ENCODE data around the gene TEX29.

The TEX29 gene

DNA sequence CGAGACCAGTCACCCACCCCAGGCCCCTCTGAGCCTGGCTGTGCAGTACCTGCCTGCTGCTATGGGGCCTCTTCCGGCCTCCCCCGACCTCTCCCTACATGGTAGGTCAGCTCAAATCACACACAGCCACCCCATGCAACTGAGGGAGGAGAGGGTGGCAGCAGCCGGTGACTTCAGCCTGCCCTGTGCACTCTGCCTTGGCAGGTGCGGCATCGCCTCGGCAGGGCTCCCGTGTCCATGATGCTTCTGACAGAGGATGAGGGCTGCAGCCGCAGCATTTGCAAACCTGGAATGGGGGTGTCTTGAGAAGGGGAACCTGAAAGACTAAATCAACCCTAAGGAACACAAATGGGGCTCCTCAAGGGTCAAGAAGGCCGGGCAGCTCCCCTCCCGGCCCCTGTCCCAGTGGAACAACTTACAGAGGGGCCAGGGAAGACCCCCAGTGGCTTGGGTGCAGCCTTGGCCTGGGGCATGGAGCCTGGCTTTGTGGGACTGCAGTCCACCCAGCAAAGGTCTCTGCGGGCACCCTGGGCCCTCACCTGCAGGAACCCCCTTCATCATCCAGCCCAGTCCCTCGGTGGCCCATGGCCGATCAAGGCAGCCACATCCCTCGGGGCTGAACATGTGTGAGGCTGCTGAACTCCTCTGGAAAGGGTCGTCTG, 6.7 kb downstream of the TEX29 start:
- Histone ChIP-seq H3K4me3 (ENCODE audit: low read length) (no peak overlapping the region), H2AFZ (ENCODE audit: low read depth, low read length) (no peak overlapping the region), H3K36me3 (ENCODE audit: insufficient read depth, low read length) (no peaks in the 10 kb centered on the region), H3K9me3 (ENCODE audit: low read length) (peaks cover 2% of the 10 kb centered on the region), H3K27me3 (ENCODE audit: insufficient read depth, low read length) (no peaks in the 10 kb centered on the region), H3K4me1 (ENCODE audit: insufficient read depth, low read length) (no peaks in the 10 kb centered on the region)

DNA sequence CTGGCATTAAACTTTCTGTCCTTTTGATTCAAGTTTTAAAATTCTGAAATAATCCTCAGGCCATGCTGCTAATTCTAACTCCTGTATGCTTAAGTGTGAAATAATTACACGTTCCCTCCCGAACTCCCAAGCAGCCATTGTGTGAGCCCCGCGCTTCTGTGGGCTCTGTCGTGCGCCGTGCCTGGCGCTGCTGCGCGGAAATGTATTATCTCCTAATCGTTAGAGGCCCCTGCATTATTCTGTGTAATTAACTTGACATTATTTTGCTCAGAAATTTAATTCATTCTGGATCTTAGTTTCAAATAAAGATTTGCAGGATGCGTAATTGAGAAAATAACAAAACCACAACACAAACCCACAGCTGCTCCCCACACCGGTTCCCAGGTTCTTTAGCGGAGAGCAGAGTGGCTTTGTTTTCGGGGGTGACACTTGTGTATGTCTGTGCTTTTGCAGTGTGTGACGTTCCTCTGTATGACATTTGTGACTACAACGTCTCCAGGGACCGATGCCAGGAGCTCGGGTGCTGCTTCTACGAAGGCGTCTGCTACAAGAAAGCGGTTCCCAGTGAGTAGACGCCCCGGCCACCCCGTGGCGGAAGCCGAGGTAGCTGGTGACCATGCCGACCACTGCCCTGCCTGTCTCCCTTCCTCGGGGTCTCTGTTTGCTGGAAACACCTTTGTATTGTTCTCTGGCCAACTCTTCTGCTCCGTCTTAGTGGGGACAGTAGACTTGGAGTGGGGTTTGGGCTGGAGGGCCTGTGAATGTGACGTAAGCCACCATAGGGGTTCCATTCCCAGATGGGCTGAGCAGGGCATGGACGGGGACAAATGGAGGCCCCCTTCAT, 7.5 kb downstream of the TEX29 start:
- Histone ChIP-seq H3K4me1 (ENCODE audit: insufficient read depth, low read length) (no peaks in the 10 kb centered on the region), H3K9me3 (ENCODE audit: low read length) (peaks cover 2% of the 10 kb centered on the region), H3K4me3 (ENCODE audit: low read length) (no peak overlapping the region), H3K36me3 (ENCODE audit: insufficient read depth, low read length) (no peaks in the 10 kb centered on the region), H3K27me3 (ENCODE audit: insufficient read depth, low read length) (no peaks in the 10 kb centered on the region), H2AFZ (ENCODE audit: low read depth, low read length) (no peak overlapping the region)

DNA sequence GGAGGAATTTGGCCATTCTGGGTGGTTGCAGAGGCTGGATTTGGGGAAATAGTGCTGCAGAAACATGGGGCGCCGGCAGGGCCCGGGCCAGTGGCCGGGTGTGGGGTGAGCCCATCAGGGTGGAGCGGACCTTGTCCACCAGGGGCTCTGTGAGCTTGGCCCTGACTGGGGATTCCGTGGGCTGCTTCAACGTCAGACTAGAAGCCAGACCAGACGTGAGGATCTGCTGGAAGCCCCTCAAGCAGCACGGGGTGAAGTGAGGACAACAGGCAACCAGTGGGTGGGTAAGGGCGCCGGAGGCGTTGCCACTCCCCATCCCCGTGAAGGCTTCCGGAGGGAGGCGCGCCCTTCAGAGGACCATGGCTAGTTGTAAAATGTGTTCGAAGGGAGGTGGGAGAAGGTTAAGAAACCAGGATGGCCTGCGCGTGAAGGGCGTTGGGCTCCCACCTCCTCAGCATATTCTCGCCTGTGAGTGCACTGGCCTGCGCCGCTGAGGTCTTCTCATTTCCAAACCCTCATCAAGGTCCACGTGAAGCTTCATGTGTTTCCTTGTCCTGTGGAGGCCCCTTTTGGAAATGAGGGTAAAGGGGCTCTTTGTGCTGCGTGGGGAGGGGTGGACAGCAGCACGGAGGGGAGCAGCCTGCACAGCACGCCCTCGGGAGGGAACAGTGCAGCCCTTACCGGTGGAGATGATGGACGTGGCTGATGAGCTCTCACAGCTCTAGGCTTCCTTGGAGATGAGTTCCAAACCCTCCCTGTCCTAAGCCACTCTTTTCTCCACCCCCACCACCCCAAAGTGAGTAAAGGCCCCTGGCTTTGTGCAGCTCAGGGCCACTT, 8.3 kb downstream of the TEX29 start:
- H3K9me3 ChIP-seq (ENCODE audit: low read length) = peaks cover 2% of the 10 kb centered on the region
- H3K36me3 ChIP-seq (ENCODE audit: insufficient read depth, low read length) = no peaks in the 10 kb centered on the region
- no peak overlapping the region for H2AFZ ChIP-seq (ENCODE audit: low read depth, low read length)
- no peak overlapping the region for H3K4me3 ChIP-seq (ENCODE audit: low read length)
- no peaks in the 10 kb centered on the region for H3K4me1 ChIP-seq (ENCODE audit: insufficient read depth, low read length)
- no peaks in the 10 kb centered on the region for H3K27me3 ChIP-seq (ENCODE audit: insufficient read depth, low read length)

DNA sequence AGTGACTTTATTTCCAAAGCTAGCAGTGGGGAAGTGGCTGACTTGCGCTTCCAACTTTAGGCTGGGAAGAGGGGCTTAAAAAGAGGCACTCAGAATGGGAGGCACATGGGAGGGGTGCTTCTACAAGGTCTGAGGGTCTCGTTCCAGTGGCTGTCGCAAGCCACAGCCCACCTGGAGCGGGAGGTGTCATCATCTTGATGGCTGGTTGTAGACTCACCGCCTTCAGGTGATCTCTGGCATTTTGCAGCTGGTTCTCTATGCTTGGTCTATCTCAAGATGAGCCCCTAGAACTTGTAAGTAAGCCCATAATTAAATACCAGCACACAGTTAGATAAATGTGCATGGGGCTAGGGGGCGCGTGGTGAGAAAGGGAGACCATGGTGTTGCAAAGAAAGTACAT, 9.2 kb downstream of the TEX29 start:
- Histone ChIP-seq H3K4me3 (ENCODE audit: low read length) (no peak overlapping the region), H3K36me3 (ENCODE audit: insufficient read depth, low read length) (no peaks in the 10 kb centered on the region), H3K4me1 (ENCODE audit: insufficient read depth, low read length) (no peaks in the 10 kb centered on the region), H3K9me3 (ENCODE audit: low read length) (peaks cover 2% of the 10 kb centered on the region), H2AFZ (ENCODE audit: low read depth, low read length) (no peak overlapping the region), H3K27me3 (ENCODE audit: insufficient read depth, low read length) (no peaks in the 10 kb centered on the region)

DNA sequence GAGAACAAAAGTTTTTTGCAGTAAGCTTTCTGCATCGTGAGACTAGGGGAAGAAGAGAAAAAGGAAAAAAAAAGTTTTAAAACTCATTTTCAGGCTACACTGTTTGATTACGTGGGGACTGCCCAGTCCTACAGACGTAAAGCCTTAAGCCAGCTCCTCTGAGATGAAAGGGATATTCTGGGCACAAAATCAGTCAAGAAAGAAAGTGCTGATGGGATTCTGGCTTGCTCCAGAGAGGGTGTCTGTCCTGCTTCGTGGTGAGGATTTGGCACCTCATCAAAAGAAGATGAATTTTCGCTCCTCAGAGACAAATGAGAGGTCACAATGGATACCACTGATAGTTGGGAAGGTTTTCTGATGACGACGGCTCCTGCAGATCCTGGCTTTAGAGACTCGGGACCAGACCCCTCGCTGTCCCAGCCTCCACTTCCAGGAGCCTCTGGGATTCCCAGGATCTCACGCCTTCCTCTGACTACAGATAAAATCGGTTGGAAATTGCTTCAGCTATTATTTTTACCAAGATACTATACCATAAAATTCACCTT, 9.7 kb downstream of the TEX29 start:
- no peaks in the 10 kb centered on the region for H3K36me3 ChIP-seq (ENCODE audit: insufficient read depth, low read length)
- no peak overlapping the region for H2AFZ ChIP-seq (ENCODE audit: low read depth, low read length)
- no peaks in the 10 kb centered on the region for H3K27me3 ChIP-seq (ENCODE audit: insufficient read depth, low read length)
- no peaks in the 10 kb centered on the region for H3K4me1 ChIP-seq (ENCODE audit: insufficient read depth, low read length)
- peaks cover 2% of the 10 kb centered on the region for H3K9me3 ChIP-seq (ENCODE audit: low read length)
- H3K4me3 ChIP-seq (ENCODE audit: low read length) = no peak overlapping the region

DNA sequence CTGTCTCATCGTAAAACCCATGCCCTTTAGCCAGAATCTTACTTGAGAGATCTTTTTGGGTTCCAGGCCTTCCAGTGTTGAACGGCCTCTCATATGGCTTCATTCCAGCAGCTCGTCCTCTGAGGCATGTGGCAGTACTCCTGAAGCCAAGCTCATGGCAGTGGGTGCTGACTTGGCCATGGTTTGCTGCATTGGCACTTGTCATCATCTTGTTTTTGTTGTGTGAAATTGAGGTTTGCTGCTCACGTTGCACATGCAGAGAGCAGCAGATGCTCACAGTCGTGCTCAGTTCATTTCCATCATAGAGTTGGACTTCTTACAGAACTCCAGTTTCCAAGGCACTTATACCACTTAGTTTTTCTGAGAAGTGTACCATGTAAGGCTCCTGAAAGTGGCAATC, 14.9 kb downstream of the TEX29 start:
- H3K4me3 ChIP-seq (ENCODE audit: low read length) = no peak overlapping the region
- H3K9me3 ChIP-seq (ENCODE audit: low read length) = peaks cover 2% of the 10 kb centered on the region
- no peaks in the 10 kb centered on the region for H3K4me1 ChIP-seq (ENCODE audit: insufficient read depth, low read length)
- H3K27me3 ChIP-seq (ENCODE audit: insufficient read depth, low read length) = no peaks in the 10 kb centered on the region
- H3K36me3 ChIP-seq (ENCODE audit: insufficient read depth, low read length) = no peaks in the 10 kb centered on the region
- H2AFZ ChIP-seq (ENCODE audit: low read depth, low read length) = no peak overlapping the region

DNA sequence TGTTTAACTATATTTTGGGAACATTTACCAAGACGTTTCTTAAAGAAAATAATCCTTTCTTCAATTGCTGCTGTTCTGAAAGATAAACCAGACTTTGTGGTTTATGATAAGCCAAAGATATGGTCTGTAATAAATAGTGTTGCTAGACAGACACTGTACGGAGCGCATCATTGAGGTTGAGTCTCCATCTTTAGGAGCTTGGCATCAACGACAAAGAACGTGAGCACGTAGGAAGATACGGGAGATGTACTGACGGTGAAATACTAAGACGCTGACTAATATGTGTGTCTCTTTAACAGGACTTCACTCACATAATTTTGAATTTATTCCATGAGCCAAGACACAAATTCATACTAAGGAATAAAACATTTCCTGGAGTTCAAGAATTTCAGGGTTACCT, 16.2 kb downstream of the TEX29 start:
- Histone ChIP-seq H3K4me1 (ENCODE audit: insufficient read depth, low read length) (no peaks in the 10 kb centered on the region), H3K4me3 (ENCODE audit: low read length) (no peak overlapping the region), H2AFZ (ENCODE audit: low read depth, low read length) (no peak overlapping the region), H3K27me3 (ENCODE audit: insufficient read depth, low read length) (no peaks in the 10 kb centered on the region), H3K9me3 (ENCODE audit: low read length) (no peaks in the 10 kb centered on the region), H3K36me3 (ENCODE audit: insufficient read depth, low read length) (no peaks in the 10 kb centered on the region)

DNA sequence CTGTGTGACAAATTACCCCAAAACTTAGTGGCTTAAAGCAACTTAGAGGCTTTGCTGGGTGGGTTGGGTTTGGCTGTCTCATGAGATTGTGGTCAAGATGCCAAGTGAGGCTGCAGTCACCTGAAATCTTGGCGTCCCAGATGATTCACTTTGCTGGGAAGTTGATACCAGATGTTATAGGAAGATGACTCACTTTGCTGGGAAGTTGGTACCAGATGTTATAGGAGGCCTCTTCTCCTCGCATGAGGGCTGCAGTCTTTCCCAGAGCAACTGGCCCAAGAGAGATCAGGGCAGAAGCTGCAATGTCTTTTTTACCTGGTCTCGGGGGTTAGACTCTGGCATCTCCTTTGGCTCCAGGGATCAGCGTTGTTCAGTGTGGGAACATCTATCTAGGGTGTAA, 16.8 kb downstream of the TEX29 start:
- Histone ChIP-seq H3K9me3 (ENCODE audit: low read length) (no peaks in the 10 kb centered on the region), H2AFZ (ENCODE audit: low read depth, low read length) (no peak overlapping the region), H3K27me3 (ENCODE audit: insufficient read depth, low read length) (no peaks in the 10 kb centered on the region), H3K4me1 (ENCODE audit: insufficient read depth, low read length) (no peaks in the 10 kb centered on the region), H3K36me3 (ENCODE audit: insufficient read depth, low read length) (no peaks in the 10 kb centered on the region), H3K4me3 (ENCODE audit: low read length) (no peak overlapping the region)

DNA sequence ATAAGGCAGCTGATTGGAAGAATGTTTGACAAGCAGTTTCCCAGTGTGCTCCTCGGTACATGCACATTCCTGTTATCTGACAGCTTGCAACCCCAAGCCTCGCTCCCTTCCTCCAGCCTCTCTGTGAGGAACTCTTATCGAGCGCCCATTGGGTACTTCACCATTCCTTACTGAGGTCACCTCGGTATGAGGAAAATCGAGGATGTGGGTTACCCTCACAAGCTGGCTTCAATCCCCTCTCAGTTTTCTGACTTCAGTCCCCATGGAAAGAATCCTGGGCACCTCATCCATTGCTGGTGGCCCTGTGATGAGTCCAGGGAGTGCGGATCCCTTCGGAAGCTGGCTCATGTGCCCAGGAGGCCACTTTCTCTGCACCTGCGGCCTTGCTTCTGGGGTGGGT, 17.3 kb downstream of the TEX29 start:
- Histone ChIP-seq H3K4me1 (ENCODE audit: insufficient read depth, low read length) (no peaks in the 10 kb centered on the region), H3K27me3 (ENCODE audit: insufficient read depth, low read length) (no peaks in the 10 kb centered on the region), H2AFZ (ENCODE audit: low read depth, low read length) (no peak overlapping the region), H3K36me3 (ENCODE audit: insufficient read depth, low read length) (no peaks in the 10 kb centered on the region), H3K4me3 (ENCODE audit: low read length) (no peak overlapping the region), H3K9me3 (ENCODE audit: low read length) (no peaks in the 10 kb centered on the region)

DNA sequence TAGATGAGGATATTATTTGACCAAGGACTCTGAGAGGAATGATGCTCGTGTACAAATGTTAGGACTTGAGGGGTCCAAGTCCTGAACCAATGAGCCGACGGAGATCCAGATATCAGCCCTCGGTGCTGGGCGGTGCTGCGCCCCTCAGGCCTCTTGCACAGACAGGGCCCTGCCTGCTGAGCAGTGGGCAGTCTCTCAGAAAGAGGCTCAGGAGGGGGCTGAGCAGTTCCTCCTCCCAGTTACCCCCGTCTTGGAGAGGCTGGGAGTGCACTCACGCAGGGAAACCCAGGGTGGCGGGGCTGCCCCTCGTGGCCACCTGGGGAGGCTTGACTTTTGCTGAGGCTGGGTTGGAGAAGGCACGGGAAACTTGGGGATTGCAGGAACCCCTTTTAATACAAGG, 18.4 kb downstream of the TEX29 start:
- Histone ChIP-seq H3K36me3 (ENCODE audit: insufficient read depth, low read length) (no peaks in the 10 kb centered on the region), H3K4me1 (ENCODE audit: insufficient read depth, low read length) (no peaks in the 10 kb centered on the region), H3K9me3 (ENCODE audit: low read length) (no peaks in the 10 kb centered on the region), H3K27me3 (ENCODE audit: insufficient read depth, low read length) (no peaks in the 10 kb centered on the region), H2AFZ (ENCODE audit: low read depth, low read length) (no peak overlapping the region), H3K4me3 (ENCODE audit: low read length) (no peak overlapping the region)

DNA sequence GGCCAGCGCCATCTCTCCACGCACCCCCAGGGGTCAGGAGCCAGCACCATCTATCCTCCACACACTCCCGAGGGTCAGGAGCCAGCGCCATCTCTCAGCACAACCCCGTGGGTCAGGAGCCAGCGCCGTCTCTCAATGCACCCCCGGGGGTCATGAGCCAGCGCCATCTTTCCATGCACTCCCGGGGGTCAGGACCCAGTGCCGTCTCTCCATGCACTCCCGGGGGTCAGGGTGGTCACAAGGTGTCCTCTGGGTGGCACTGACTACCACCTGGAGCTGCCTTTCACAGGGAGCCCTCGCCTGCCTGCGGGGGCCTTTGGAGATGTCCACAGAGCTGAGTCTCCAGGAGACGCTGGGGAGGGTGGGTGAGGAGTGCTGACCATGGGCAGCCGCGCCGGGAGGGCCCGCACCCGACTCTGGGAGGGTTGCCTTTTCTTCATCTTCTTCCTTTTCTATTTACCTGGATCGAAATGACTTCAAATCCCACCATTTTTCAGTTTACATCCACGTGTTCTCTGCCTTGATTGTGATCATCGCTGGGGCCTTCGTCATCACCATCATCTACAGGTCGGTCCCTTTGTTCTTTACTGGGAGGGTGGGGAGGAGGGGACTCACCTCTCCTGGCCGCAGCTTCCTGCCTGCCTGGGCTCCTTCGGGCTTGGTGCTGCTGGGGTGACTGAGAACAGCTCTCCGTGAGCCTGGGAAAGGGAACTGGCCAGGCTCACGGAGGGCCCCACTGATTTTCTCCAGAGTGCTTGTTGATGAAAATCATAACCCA, 19.1 kb downstream of the TEX29 start:
- Histone ChIP-seq H3K36me3 (ENCODE audit: insufficient read depth, low read length) (no peaks in the 10 kb centered on the region), H3K27me3 (ENCODE audit: insufficient read depth, low read length) (no peaks in the 10 kb centered on the region), H2AFZ (ENCODE audit: low read depth, low read length) (no peak overlapping the region), H3K4me1 (ENCODE audit: insufficient read depth, low read length) (no peaks in the 10 kb centered on the region), H3K9me3 (ENCODE audit: low read length) (no peaks in the 10 kb centered on the region), H3K4me3 (ENCODE audit: low read length) (no peak overlapping the region)

DNA sequence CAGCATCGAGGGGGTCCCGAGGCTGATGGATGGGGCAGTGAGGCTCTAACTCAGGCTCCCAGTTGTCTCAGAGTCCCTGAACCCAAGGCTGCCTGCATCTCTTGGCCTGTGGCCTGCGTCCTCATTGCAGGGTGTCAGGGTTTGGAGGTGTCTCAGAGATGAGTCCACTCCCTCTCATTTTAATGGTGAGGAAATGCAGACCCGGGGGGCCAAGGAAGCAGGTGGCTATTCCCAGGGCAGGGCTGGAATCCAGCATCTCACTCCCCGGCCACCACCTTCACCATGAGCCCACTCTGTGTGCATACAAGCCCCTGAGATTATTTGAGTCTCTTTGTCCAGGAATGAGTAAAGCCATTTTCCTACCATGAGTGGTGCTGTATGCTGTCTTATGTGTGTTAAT, 21.4 kb downstream of the TEX29 start:
- H3K4me3 ChIP-seq (ENCODE audit: low read length) = no peak overlapping the region
- no peaks in the 10 kb centered on the region for H3K36me3 ChIP-seq (ENCODE audit: insufficient read depth, low read length)
- no peaks in the 10 kb centered on the region for H3K4me1 ChIP-seq (ENCODE audit: insufficient read depth, low read length)
- H3K9me3 ChIP-seq (ENCODE audit: low read length) = no peaks in the 10 kb centered on the region
- no peak overlapping the region for H2AFZ ChIP-seq (ENCODE audit: low read depth, low read length)
- H3K27me3 ChIP-seq (ENCODE audit: insufficient read depth, low read length) = no peaks in the 10 kb centered on the region
